Fibroblast of mammary gland (primary cell): ENCODE results near the gene TUBGCP6.

Experiments
- DNase-seq: peaks from one replicate; pipeline ENCODE4 v3.0.0-alpha.2; 2010; ENCODE audit warnings: low read depth
- H3K4me3 ChIP-seq: 2 replicates; pipeline ENCODE4 v1.5.1; 2011; ENCODE audit warnings: low read depth, mild to moderate bottlenecking, low read length, moderate library complexity; ENCODE audit not compliant: control insufficient read depth
- CTCF ChIP-seq: conservative IDR thresholded peaks from 2 replicates; pipeline ENCODE4 v1.5.1; 2011; ENCODE audit warnings: low read depth, low read length, inconsistent platforms; ENCODE audit not compliant: control insufficient read depth, insufficient read depth

Gene TUBGCP6

GRCh38 chr22:50225200-50225969 is 19.4 kb downstream of the TUBGCP6 start:
- H3K4me3 ChIP-seq: no peak overlapping the region
- no peak for TF ChIP-seq CTCF
- no peak for DNase-seq

GRCh38 chr22:50224071-50224470 is 20.8 kb downstream of the TUBGCP6 start:
- no peak for TF ChIP-seq CTCF
- DNase-seq: no peak
- H3K4me3 ChIP-seq: no peak overlapping the region

- DNase-seq: no peak
- no peak overlapping the region for H3K4me3 ChIP-seq
- TF ChIP-seq CTCF: no peak
Observed at GRCh38 chr22:50222508-50222907, 22.3 kb downstream of the TUBGCP6 start.

- TF ChIP-seq CTCF: no peak
- no peak overlapping the region for H3K4me3 ChIP-seq
- DNase-seq: no peak
Observed at GRCh38 chr22:50221410-50222300, 23.2 kb downstream of the TUBGCP6 start.

GRCh38 chr22:50220603-50221409 is 24.0 kb downstream of the TUBGCP6 start:
- no peak for DNase-seq
- no peak overlapping the region for H3K4me3 ChIP-seq
- TF ChIP-seq CTCF: no peak
